Liver (tissue), 9 donors: ENCODE results near the gene LIG1. TPM values are rescaled to one million over a fixed set of nuclear protein-coding genes. Genes with fewer than 3 reads are reported as not detected.

Experiments used
- DNase-seq: peaks from one replicate; pipeline ENCODE4 v3.0.0-alpha.2; 2017; ENCODE audit warnings: low spot score
- H3K27ac ChIP-seq, 2 donors: one replicate each; pipeline ENCODE4 v1.7.0; 2013; ENCODE audit warnings: inconsistent platforms in 2 of 2, low read length in 2 of 2, control low read depth in 1 of 2, low read depth in 1 of 2, mild to moderate bottlenecking in 1 of 2
- H3K27me3 ChIP-seq, 4 donors: one replicate each; pipeline versions ENCODE4 v1.6.1 to v1.7.0; 2013; ENCODE audit warnings: low read length in 3 of 4, inconsistent platforms in 1 of 4, mild to moderate bottlenecking in 1 of 4, moderate library complexity in 1 of 4; ENCODE audit not compliant: control insufficient read depth in 4 of 4, insufficient read depth in 4 of 4
- H3K36me3 ChIP-seq, 4 donors: one replicate each; pipeline versions ENCODE4 v1.6.1 to v1.7.0; 2013; ENCODE audit warnings: low read length in 3 of 4, mild to moderate bottlenecking in 3 of 4, low read depth in 1 of 4, moderate library complexity in 1 of 4; ENCODE audit not compliant: control insufficient read depth in 4 of 4, insufficient read depth in 3 of 4
- H3K4me1 ChIP-seq, 4 donors: one replicate each; pipeline versions ENCODE4 v1.6.1 to v1.7.0; 2013; ENCODE audit warnings: low read length in 3 of 4, mild to moderate bottlenecking in 3 of 4, moderate library complexity in 1 of 4; ENCODE audit not compliant: control insufficient read depth in 4 of 4, insufficient read depth in 4 of 4
- H3K4me3 ChIP-seq, 3 donors: one replicate each; pipeline versions ENCODE4 v1.6.1 to v1.7.0; 2013; ENCODE audit warnings: low read length in 3 of 3, control low read depth in 1 of 3, low read depth in 1 of 3, mild to moderate bottlenecking in 1 of 3
- H3K9ac ChIP-seq, 2 donors: one replicate each; pipeline ENCODE4 v1.7.0; 2013; ENCODE audit warnings: low read length in 2 of 2, mild to moderate bottlenecking in 2 of 2, moderate library complexity in 2 of 2, control low read depth in 1 of 2, low read depth in 1 of 2
- H3K9me3 ChIP-seq, 4 donors: one replicate each; pipeline versions ENCODE4 v1.6.1 to v1.7.0; 2013; ENCODE audit warnings: low read length in 3 of 4; ENCODE audit not compliant: control insufficient read depth in 4 of 4
- ATF3 ChIP-seq: IDR thresholded peaks from 2 replicates; pipeline ENCODE4 v1.6.1; 2016; ENCODE audit warnings: antibody characterized with exemption
- CTCF ChIP-seq: fragments of 150-350 bp; IDR thresholded peaks from 2 replicates; pipeline ENCODE4 v1.5.1; 2017; ENCODE audit warnings: improper control_type of control experiment, low read depth, low read length; ENCODE audit not compliant: missing input control
- EGR1 ChIP-seq, 2 donors: IDR thresholded peaks; 2 replicates each; pipeline ENCODE4 v1.6.1; 2016 to 2018; ENCODE audit warnings: antibody characterized with exemption in 2 of 2, low read depth in 2 of 2
- FOXA1 ChIP-seq: IDR thresholded peaks from 2 replicates; pipeline ENCODE4 v1.6.1; 2016; ENCODE audit warnings: antibody characterized with exemption
- FOXA2 ChIP-seq: IDR thresholded peaks from 2 replicates; pipeline ENCODE4 v1.6.1; 2016; ENCODE audit warnings: antibody characterized with exemption
- GABPA ChIP-seq, 2 donors: IDR thresholded peaks in 1 of 2; conservative IDR thresholded peaks in 1 of 2; 2 replicates each; pipeline ENCODE4 v1.6.1; 2016; ENCODE audit warnings: antibody characterized with exemption in 2 of 2, mild to moderate bottlenecking in 1 of 2, moderate library complexity in 1 of 2
- HNF4A ChIP-seq, 2 donors: conservative IDR thresholded peaks; 2 replicates each; pipeline ENCODE4 v1.6.1; 2016; ENCODE audit warnings: antibody characterized with exemption in 2 of 2, mild to moderate bottlenecking in 2 of 2
- HNF4G ChIP-seq: IDR thresholded peaks from 2 replicates; pipeline ENCODE4 v1.6.1; 2016; ENCODE audit warnings: antibody characterized with exemption
- JUND ChIP-seq, 2 donors: IDR thresholded peaks; 2 replicates each; pipeline ENCODE4 v1.6.1; 2016; ENCODE audit warnings: antibody characterized with exemption in 2 of 2
- MAX ChIP-seq: IDR thresholded peaks from 2 replicates; pipeline ENCODE4 v1.6.1; 2016; ENCODE audit warnings: antibody characterized with exemption
- NR2F2 ChIP-seq: IDR thresholded peaks from 2 replicates; pipeline ENCODE4 v1.6.1; 2016; ENCODE audit warnings: antibody characterized with exemption
- RAD21 ChIP-seq, 2 donors: IDR thresholded peaks; 2 replicates each; pipeline ENCODE4 v1.6.1; 2016; ENCODE audit warnings: antibody characterized with exemption in 2 of 2, mild to moderate bottlenecking in 2 of 2
- REST ChIP-seq: IDR thresholded peaks from 2 replicates; pipeline ENCODE4 v1.6.1; 2016; ENCODE audit warnings: antibody characterized with exemption, mild to moderate bottlenecking
- RXRA ChIP-seq, 2 donors: IDR thresholded peaks; 2 replicates each; pipeline ENCODE4 v1.6.1; 2017 to 2018; ENCODE audit warnings: antibody characterized with exemption in 2 of 2, mild to moderate bottlenecking in 1 of 2
- SP1 ChIP-seq: IDR thresholded peaks from 2 replicates; pipeline ENCODE4 v1.6.1; 2018; ENCODE audit warnings: antibody characterized with exemption, mild to moderate bottlenecking
- TAF1 ChIP-seq: conservative IDR thresholded peaks from 2 replicates; pipeline ENCODE4 v1.6.1; 2016; ENCODE audit warnings: antibody characterized with exemption, mild to moderate bottlenecking
- YY1 ChIP-seq: IDR thresholded peaks from 2 replicates; pipeline ENCODE4 v1.6.1; 2016; ENCODE audit warnings: antibody characterized with exemption, mild to moderate bottlenecking
- WGBS: extraction: QIAGEN DNeasy Blood & Tissue Kit; methylation state at CpG from one replicate; pipeline ENCODE4 v1.1.7; 2013; 5-methylcytosine and 5-hydroxymethylcytosine counted together
- polyA plus RNA-seq, 2 donors: library from polyadenylated mRNA; stranded (reverse) in 1 of 2; unstranded in 1 of 2; fragments of 200-250 nt in 1 of 2; fragments of >200 nt in 1 of 2; fragmentation: Nextera tagmentation in 1 of 2; extraction: Ambion mirVana in 1 of 2; gene quantifications; one replicate each; pipeline versions ENCODE4 v1.2.1 to v1.2.3, GENCODE V29; 2013 to 2015
- total RNA-seq, 2 donors: library from RNA; depleted of rRNA; stranded (reverse); fragments of >200 nt; gene quantifications; one replicate each; pipeline ENCODE4 v1.2.3, GENCODE V29; 2014
- TF ChIP-seq, protein P1 (sequence below): IDR thresholded peaks from 2 replicates; pipeline ENCODE4 v1.6.1; 2016; ENCODE audit warnings: antibody characterized with exemption
- donor health status: healthy.
- donor health status: healthy.
- donor health status: healthy.
- donor health status: healthy.
- donor health status: healthy.

LIG1 gene
- total and polyA plus RNA-seq, 4 donors = 6.3 to 61.5 (median 7.1) TPM

GRCh38 chr19:48169578-48169938 lies 586 bp downstream of the LIG1 start:
- peak; percentile 92 for DNase-seq
- Histone ChIP-seq H3K4me1 (peaks cover 0 to 13% (median 9%) of the 10 kb centered on the region in 4 donors), H3K27me3 (no peaks in the 10 kb centered on the region), H3K27ac (peak overlapping the region; percentile 91 to 98), H3K9me3 (no peaks in the 10 kb centered on the region), H3K9ac (no peak overlapping the region), H3K36me3 (peaks cover 0 to 9% (median under 1%) of the 10 kb centered on the region in 4 donors), H3K4me3 (peak overlapping the region; percentile 67 to 75 (median 73))
- 5% methylated on average over 15 of the region's 15 CpGs for WGBS
- TF ChIP-seq REST (no peak), GABPA (IDR thresholded peaks at IDR 0.05 in 1 of 2, conservative IDR thresholded peaks at IDR 0.05 in 1 of 2) (peak in 1 of 2 donors; percentile 49)

DNA sequence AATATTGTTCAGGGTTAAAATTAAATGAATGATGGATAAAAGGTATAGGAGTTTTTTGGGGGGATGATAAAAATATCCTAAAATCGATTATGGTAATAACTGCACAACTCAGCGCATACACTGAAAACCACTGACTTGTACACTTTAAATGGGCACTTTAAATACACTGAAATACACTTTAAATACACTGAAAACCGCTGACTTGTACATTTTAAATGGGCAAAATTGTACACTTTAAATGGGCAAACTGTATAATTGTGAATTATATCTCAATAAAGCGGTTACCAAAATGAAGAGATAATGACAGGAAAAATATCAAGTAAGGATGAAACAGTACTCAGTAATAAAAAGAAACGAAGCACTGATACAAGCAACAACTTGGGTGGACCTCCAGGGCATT lies 1.5 kb downstream of the LIG1 start:
- TF ChIP-seq GABPA (IDR thresholded peaks at IDR 0.05 in 1 of 2, conservative IDR thresholded peaks at IDR 0.05 in 1 of 2) (no peak), HNF4A (conservative IDR thresholded peaks at IDR 0.05) (no peak), EGR1 (IDR thresholded peaks at IDR 0.05; ENCODE audit: low read depth in 2 of 2) (no peak), FOXA1 (no peak), SP1 (no peak), REST (no peak), RXRA (IDR thresholded peaks at IDR 0.05) (no peak), NR2F2 (no peak), HNF4G (no peak), ATF3 (no peak), MAX (no peak), FOXA2 (no peak), RAD21 (IDR thresholded peaks at IDR 0.05) (no peak), YY1 (no peak), JUND (IDR thresholded peaks at IDR 0.05) (no peak), CTCF (no peak), TAF1 (no peak)
- TF ChIP-seq, protein P1, sequence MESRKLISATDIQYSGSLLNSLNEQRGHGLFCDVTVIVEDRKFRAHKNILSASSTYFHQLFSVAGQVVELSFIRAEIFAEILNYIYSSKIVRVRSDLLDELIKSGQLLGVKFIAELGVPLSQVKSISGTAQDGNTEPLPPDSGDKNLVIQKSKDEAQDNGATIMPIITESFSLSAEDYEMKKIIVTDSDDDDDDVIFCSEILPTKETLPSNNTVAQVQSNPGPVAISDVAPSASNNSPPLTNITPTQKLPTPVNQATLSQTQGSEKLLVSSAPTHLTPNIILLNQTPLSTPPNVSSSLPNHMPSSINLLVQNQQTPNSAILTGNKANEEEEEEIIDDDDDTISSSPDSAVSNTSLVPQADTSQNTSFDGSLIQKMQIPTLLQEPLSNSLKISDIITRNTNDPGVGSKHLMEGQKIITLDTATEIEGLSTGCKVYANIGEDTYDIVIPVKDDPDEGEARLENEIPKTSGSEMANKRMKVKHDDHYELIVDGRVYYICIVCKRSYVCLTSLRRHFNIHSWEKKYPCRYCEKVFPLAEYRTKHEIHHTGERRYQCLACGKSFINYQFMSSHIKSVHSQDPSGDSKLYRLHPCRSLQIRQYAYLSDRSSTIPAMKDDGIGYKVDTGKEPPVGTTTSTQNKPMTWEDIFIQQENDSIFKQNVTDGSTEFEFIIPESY = no peak
- H3K27me3 ChIP-seq = no peaks in the 10 kb centered on the region
- H3K27ac ChIP-seq = no peak overlapping the region
- peaks cover 0 to 5% (median 1%) of the 10 kb centered on the region in 4 donors for H3K36me3 ChIP-seq
- WGBS = 87% methylated on average over 5 of the region's 5 CpGs
- no peak overlapping the region for H3K4me3 ChIP-seq
- no peaks in the 10 kb centered on the region for H3K9me3 ChIP-seq
- H3K9ac ChIP-seq = no peak overlapping the region
- peaks cover 0 to 13% (median 9%) of the 10 kb centered on the region in 4 donors for H3K4me1 ChIP-seq
- no peak for DNase-seq
